ENCODE measurements around the gene EFR3B. TPM values are rescaled to one million over a fixed set of nuclear protein-coding genes. Genes with fewer than 3 reads are reported as not detected.
A peak's percentile ranks its signal among the peaks of the same experiment; 100 is the strongest.

The EFR3B gene
- total and polyA plus RNA-seq, 10 of the 15 experiments (the other 5 are each of a cell fraction or from before 2014, with no cell fraction given), result 0.12 to 3.9 (median 1.8) TPM

GRCh38 chr2:25063876-25064660 is 22.2 kb downstream of the EFR3B start:
- Histone ChIP-seq H3K36me3 (ENCODE audit: control insufficient read depth in 2 of 2, insufficient read depth in 2 of 2, low read length in 1 of 2) (no peaks in the 10 kb centered on the region), H3K27ac (ENCODE audit: control insufficient read depth, insufficient read depth) (peak overlapping the region; percentile 20; the same call in 1 of the 2 replicates), H3K27me3 (replicated peaks in 1 of 2; ENCODE audit: control insufficient read depth in 2 of 2, insufficient read depth in 2 of 2, low read length in 1 of 2) (no peaks in the 10 kb centered on the region), H3K4me3 (peak overlapping the region; percentile 50; the same call in 1 of the 2 replicates), H3K79me2 (ENCODE audit: control insufficient read depth, insufficient read depth, low read length) (no peaks in the 10 kb centered on the region), H3K4me1 (ENCODE audit: control insufficient read depth, insufficient read depth, low read length) (peaks cover 13% of the 10 kb centered on the region; the same call in 1 of the 2 replicates), H2AFZ (ENCODE audit: control insufficient read depth, low read depth, low read length) (0 out of 2 replicates have a peak overlapping the region, but pooled peaks have one; percentile 8), H3K9me3 (replicated peaks; ENCODE audit: control insufficient read depth, insufficient read depth, low read length) (peaks cover 5% of the 10 kb centered on the region; the same call in 2 of the 3 replicates), H3K4me2 (ENCODE audit: control insufficient read depth, insufficient read depth) (peak overlapping the region; percentile 49), H4K20me1 (ENCODE audit: control insufficient read depth, insufficient read depth) (no peaks in the 10 kb centered on the region), H3K9ac (ENCODE audit: control insufficient read depth, insufficient read depth, low read length) (no peak overlapping the region)
- WGBS (ENCODE audit: insufficient coverage, insufficient replicate concordance, low lambda C conversion rate, missing lambda C conversion rate), result under 1% methylated on average over 13 of the region's 13 CpGs
- ChIA-PET POLR2A (no interaction called here), CTCF (interaction anchor here (0.6 to 1.1 kb wide), 3 partner anchors 9 to 89 kb away, joined by 3 to 5 read pairs (median 4); no protein-coding TSS in a partner anchor), RAD21 (ENCODE audit: unreplicated experiment) (no interaction called here), SMC1A (ENCODE audit: uncharacterized antibody, unreplicated experiment) (interaction anchor here (0.8 to 1.5 kb wide), 4 partner anchors 9 to 88 kb away, joined by 3 to 5 read pairs (median 4); no protein-coding TSS in a partner anchor)
- ATAC-seq (no peak), FAIRE-seq (peak; percentile 44), DNase-seq (ENCODE audit: low read depth, low spot score) (peak; percentile 39)
- in situ Hi-C loops (cut with MboI) (no loop called here), intact Hi-C loops (cut with micrococcal nuclease; ENCODE audit: unreplicated experiment) (no loop called here)
- no TSS peak for BruUV-seq (replicated peaks)
- TF ChIP-seq ATF2 (IDR thresholded peaks at IDR 0.05; ENCODE audit: low read length) (peak; percentile 90), TBL1XR1 (IDR thresholded peaks at IDR 0.05; ENCODE audit: low read depth, low read length) (peak; percentile 82; the same call in 1 of the 2 replicates), RBBP5 (conservative IDR thresholded peaks at IDR 0.05) (no peak), MTA3 (IDR thresholded peaks at IDR 0.05; ENCODE audit: borderline replicate concordance, low read length) (peak; percentile 98), ZBED1 (IDR thresholded peaks at IDR 0.05; ENCODE audit: borderline replicate concordance) (peak; percentile 47; the same call in 1 of the 2 replicates), SMAD5 (IDR thresholded peaks at IDR 0.05; ENCODE audit: low read depth) (no peak), GABPA (IDR thresholded peaks at IDR 0.05; ENCODE audit: low read depth) (peak; percentile 52; the same call in 1 of the 2 replicates), CBX5 (IDR thresholded peaks at IDR 0.05; ENCODE audit: low read depth) (peak; percentile 71; the same call in 1 of the 2 replicates), JUNB (IDR thresholded peaks at IDR 0.05) (peak; percentile 93), SRF (IDR thresholded peaks at IDR 0.05; ENCODE audit: low read depth in 2 of 2, low read length in 2 of 2) (0 out of 4 replicates have a peak, but pooled peaks of 1 of the 2 experiments have one; percentile 33), BCL11A (IDR thresholded peaks at IDR 0.05; ENCODE audit: low read depth, low read length) (peak; percentile 54; the same call in 1 of the 2 replicates), EED (IDR thresholded peaks at IDR 0.05; ENCODE audit: low read depth) (peak; percentile 94), EP300 (IDR thresholded peaks at IDR 0.05; ENCODE audit: borderline replicate concordance in 1 of 2, control insufficient read depth in 1 of 2, low read depth in 2 of 2, low read length in 2 of 2) (peak in 1 of 2 experiments; percentile 48; a peak in 1 of 4 replicates), RUNX3 (IDR thresholded peaks at IDR 0.05; ENCODE audit: low read length) (peak; percentile 98), NFIC (IDR thresholded peaks at IDR 0.05; ENCODE audit: low read depth, low read length) (peak; percentile 94), FOXM1 (IDR thresholded peaks at IDR 0.05; ENCODE audit: low read depth, low read length) (peak; percentile 88), CEBPB (IDR thresholded peaks at IDR 0.05; ENCODE audit: borderline replicate concordance in 1 of 2, low read depth in 2 of 2, low read length in 2 of 2) (0 out of 4 replicates have a peak, but pooled peaks of 1 of the 2 experiments have one; percentile 48), MEF2A (IDR thresholded peaks at IDR 0.05; ENCODE audit: insufficient read depth, low read depth, low read length) (peak; percentile 99)
- TF ChIP-seq, protein P1, sequence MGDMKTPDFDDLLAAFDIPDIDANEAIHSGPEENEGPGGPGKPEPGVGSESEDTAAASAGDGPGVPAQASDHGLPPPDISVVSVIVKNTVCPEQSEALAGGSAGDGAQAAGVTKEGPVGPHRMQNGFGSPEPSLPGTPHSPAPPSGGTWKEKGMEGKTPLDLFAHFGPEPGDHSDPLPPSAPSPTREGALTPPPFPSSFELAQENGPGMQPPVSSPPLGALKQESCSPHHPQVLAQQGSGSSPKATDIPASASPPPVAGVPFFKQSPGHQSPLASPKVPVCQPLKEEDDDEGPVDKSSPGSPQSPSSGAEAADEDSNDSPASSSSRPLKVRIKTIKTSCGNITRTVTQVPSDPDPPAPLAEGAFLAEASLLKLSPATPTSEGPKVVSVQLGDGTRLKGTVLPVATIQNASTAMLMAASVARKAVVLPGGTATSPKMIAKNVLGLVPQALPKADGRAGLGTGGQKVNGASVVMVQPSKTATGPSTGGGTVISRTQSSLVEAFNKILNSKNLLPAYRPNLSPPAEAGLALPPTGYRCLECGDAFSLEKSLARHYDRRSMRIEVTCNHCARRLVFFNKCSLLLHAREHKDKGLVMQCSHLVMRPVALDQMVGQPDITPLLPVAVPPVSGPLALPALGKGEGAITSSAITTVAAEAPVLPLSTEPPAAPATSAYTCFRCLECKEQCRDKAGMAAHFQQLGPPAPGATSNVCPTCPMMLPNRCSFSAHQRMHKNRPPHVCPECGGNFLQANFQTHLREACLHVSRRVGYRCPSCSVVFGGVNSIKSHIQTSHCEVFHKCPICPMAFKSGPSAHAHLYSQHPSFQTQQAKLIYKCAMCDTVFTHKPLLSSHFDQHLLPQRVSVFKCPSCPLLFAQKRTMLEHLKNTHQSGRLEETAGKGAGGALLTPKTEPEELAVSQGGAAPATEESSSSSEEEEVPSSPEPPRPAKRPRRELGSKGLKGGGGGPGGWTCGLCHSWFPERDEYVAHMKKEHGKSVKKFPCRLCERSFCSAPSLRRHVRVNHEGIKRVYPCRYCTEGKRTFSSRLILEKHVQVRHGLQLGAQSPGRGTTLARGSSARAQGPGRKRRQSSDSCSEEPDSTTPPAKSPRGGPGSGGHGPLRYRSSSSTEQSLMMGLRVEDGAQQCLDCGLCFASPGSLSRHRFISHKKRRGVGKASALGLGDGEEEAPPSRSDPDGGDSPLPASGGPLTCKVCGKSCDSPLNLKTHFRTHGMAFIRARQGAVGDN (IDR thresholded peaks at IDR 0.05), result no peak
